ENCODE measurements around the gene ARSB.
A peak's percentile ranks its signal among the peaks of the same experiment; 100 is the strongest.

The ARSB gene

DNA sequence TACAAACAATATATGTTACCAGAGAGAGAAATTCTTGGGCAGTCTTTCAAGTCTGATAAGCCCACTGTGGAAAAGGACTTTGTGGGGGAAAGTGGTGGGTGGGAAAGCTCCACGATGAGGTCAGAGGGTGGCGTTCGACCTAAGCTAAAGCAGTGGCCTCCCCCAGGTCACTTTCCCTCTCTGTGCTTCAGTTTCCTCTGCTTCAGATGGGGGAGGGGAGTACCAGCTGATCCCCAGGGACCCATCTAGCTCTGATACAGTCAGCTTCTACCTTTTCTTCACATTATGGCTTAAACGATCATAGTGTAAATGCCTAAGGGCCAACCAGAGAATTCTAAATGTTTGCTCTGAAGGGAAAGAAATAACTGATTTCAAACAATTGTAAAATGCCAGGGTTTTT is 36.6 kb upstream of the ARSB start:
- H3K4me2 ChIP-seq (ENCODE audit: low read length) = no peak overlapping the region
- H3K36me3 ChIP-seq (ENCODE audit: insufficient read depth, low read length) = no peaks in the 10 kb centered on the region

GRCh38 chr5:79020861-79021561 is 35.9 kb upstream of the ARSB start:
- no peaks in the 10 kb centered on the region for H3K4me1 ChIP-seq (ENCODE audit: insufficient read depth, low read length, severe bottlenecking)
- H2AFZ ChIP-seq (ENCODE audit: low read length) = no peak overlapping the region
- TF ChIP-seq CTCF (IDR thresholded peaks at IDR 0.05; ENCODE audit: low read length) (peak; percentile 87), EZH2 (IDR thresholded peaks at IDR 0.05; ENCODE audit: borderline replicate concordance, low read length) (no peak)
- H3K9me2 ChIP-seq (ENCODE audit: low read depth, low read length) = no peaks in the 10 kb centered on the region
- no peaks in the 10 kb centered on the region for H3K36me3 ChIP-seq (ENCODE audit: insufficient read depth, low read length)
- no peaks in the 10 kb centered on the region for H3K9me3 ChIP-seq (ENCODE audit: low read length)
- no peak overlapping the region for H3K4me2 ChIP-seq (ENCODE audit: low read length)
- no peaks in the 10 kb centered on the region for H3K79me2 ChIP-seq (ENCODE audit: insufficient read depth, low read length)
- H3K27me3 ChIP-seq (ENCODE audit: insufficient read depth, low read length) = no peaks in the 10 kb centered on the region
- no peaks in the 10 kb centered on the region for H4K20me1 ChIP-seq (ENCODE audit: insufficient read depth, low read length)
- no peak overlapping the region for H3K9ac ChIP-seq (ENCODE audit: low read length)
- H3F3A ChIP-seq (ENCODE audit: insufficient read depth, low read length) = no peaks in the 10 kb centered on the region
- H3K27ac ChIP-seq (ENCODE audit: low read depth, low read length, poor library complexity, severe bottlenecking) = no peak overlapping the region
- H3K4me3 ChIP-seq (ENCODE audit: low read depth, low read length, poor library complexity, severe bottlenecking) = no peak overlapping the region

More for the DNA sequence above, 36.6 kb upstream of the ARSB start:
- Histone ChIP-seq H3K79me2 (ENCODE audit: insufficient read depth, low read length) (no peaks in the 10 kb centered on the region), H3K27ac (ENCODE audit: low read depth, low read length, poor library complexity, severe bottlenecking) (no peak overlapping the region), H3K4me3 (ENCODE audit: low read depth, low read length, poor library complexity, severe bottlenecking) (no peak overlapping the region), H4K20me1 (ENCODE audit: insufficient read depth, low read length) (no peaks in the 10 kb centered on the region), H3K9me3 (ENCODE audit: low read length) (no peaks in the 10 kb centered on the region), H2AFZ (ENCODE audit: low read length) (no peak overlapping the region), H3K9ac (ENCODE audit: low read length) (no peak overlapping the region), H3K27me3 (ENCODE audit: insufficient read depth, low read length) (no peaks in the 10 kb centered on the region), H3K9me2 (ENCODE audit: low read depth, low read length) (no peaks in the 10 kb centered on the region), H3F3A (ENCODE audit: insufficient read depth, low read length) (no peaks in the 10 kb centered on the region), H3K4me1 (ENCODE audit: insufficient read depth, low read length, severe bottlenecking) (no peaks in the 10 kb centered on the region)
- TF ChIP-seq CTCF (IDR thresholded peaks at IDR 0.05; ENCODE audit: low read length) (no peak), EZH2 (IDR thresholded peaks at IDR 0.05; ENCODE audit: borderline replicate concordance, low read length) (no peak)

- no peak overlapping the region for H2AFZ ChIP-seq (ENCODE audit: low read length)
- no peaks in the 10 kb centered on the region for H3K4me1 ChIP-seq (ENCODE audit: insufficient read depth, low read length, severe bottlenecking)
- 0 out of 2 replicates have a peak, but pooled peaks cover 5% of the 10 kb centered on the region for H3K27me3 ChIP-seq (ENCODE audit: insufficient read depth, low read length)
- H3K27ac ChIP-seq (ENCODE audit: low read depth, low read length, poor library complexity, severe bottlenecking) = no peak overlapping the region
- no peaks in the 10 kb centered on the region for H4K20me1 ChIP-seq (ENCODE audit: insufficient read depth, low read length)
- no peak overlapping the region for H3K4me2 ChIP-seq (ENCODE audit: low read length)
- no peak for TF ChIP-seq CTCF (IDR thresholded peaks at IDR 0.05; ENCODE audit: low read length)
- TF ChIP-seq EZH2 (IDR thresholded peaks at IDR 0.05; ENCODE audit: borderline replicate concordance, low read length) = no peak
- no peaks in the 10 kb centered on the region for H3K9me3 ChIP-seq (ENCODE audit: low read length)
- H3K9me2 ChIP-seq (ENCODE audit: low read depth, low read length) = no peaks in the 10 kb centered on the region
- H3K4me3 ChIP-seq (ENCODE audit: low read depth, low read length, poor library complexity, severe bottlenecking) = no peak overlapping the region
- H3K9ac ChIP-seq (ENCODE audit: low read length) = no peak overlapping the region
- H3F3A ChIP-seq (ENCODE audit: insufficient read depth, low read length) = no peaks in the 10 kb centered on the region
- H3K36me3 ChIP-seq (ENCODE audit: insufficient read depth, low read length) = no peaks in the 10 kb centered on the region
- H3K79me2 ChIP-seq (ENCODE audit: insufficient read depth, low read length) = no peaks in the 10 kb centered on the region
Measured at GRCh38 chr5:79014631-79015030, 29.5 kb upstream of the ARSB start.

All from OCI-LY1 (cell line).